Stimulated activated CD8-positive, alpha-beta memory T cell treated with anti-CD3 and anti-CD28 coated beads, Interleukin-15, amount 100 ng/mL, for 24 hours (primary cell): Measurements from ENCODE around the gene MUC4.
"Not testable (repeated sequence)": the region's sequence is repeated elsewhere in the genome, so short reads cannot be mapped to it uniquely, and the experiment has no call there.

Experiments
- DNase-seq: peaks from one replicate; pipeline ENCODE4 v3.0.0-alpha.2; 2020; ENCODE audit warnings: low read depth

The MUC4 gene

DNA sequence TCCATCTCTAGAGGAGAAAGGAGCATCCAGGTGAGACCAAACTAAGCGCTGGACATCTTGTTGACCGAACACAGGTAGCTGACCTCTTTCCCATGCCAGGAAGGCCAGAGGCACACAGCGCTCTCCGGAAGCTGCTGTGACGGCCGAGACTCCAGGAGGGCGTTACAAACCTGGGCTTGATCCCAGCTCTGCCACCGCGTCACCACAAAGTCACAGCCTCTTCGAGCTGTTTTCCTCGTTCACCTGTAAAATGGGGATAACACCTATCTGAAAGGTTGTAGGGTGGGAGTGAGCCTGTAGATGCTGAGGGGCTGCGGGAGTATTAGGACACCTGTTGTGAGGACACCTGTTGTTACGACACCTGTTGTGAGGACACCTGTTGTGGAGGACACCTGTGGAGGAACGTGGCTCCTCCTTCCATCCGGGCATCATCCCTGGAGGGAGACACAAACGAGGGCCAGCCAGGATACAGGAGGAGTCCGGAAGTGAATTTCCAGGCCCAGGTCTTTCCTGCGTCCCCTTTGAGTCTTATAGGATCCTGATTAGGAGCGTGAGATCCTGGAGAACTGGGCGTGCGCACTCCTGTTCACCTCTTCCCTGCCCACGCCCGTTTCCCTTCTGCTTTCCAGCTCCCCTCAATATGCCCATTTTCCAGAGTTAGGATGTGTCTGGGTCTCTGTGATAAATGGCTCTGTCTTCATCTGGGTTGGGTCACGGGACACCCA, 2.3 kb upstream of the MUC4 start:
- no peak for DNase-seq

- no peak for DNase-seq
These were observed 637 bp upstream of the MUC4 start for GRCh38 chr3:195812366-195812765.

DNA sequence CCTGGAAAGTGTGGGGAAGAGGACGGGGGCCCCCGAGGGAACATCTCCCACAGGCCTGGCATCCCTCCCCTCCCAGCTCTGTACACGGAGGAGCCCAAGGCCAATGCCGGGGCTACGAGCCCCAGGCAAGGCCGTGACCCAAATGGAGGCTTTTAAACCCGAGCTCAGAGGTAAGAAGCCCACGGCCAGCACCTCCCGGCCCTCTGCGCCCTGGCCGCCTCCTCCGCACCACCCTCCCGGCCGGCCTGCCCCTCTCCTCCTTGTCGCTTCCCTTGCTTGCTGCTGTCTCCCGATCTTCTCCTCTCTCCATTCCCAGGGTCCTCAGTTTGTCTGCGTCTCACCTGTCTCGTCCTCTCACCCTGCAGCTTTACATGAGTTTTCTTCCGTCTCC, 1.3 kb downstream of the MUC4 start:
- DNase-seq: no peak

- DNase-seq: no peak
These were observed 1.8 kb downstream of the MUC4 start for GRCh38 chr3:195809796-195810454.

- no peak for DNase-seq
These were observed 2.4 kb downstream of the MUC4 start for GRCh38 chr3:195809291-195809785.

- no peak for DNase-seq
These were observed 2.9 kb downstream of the MUC4 start for GRCh38 chr3:195808741-195809290.

DNA sequence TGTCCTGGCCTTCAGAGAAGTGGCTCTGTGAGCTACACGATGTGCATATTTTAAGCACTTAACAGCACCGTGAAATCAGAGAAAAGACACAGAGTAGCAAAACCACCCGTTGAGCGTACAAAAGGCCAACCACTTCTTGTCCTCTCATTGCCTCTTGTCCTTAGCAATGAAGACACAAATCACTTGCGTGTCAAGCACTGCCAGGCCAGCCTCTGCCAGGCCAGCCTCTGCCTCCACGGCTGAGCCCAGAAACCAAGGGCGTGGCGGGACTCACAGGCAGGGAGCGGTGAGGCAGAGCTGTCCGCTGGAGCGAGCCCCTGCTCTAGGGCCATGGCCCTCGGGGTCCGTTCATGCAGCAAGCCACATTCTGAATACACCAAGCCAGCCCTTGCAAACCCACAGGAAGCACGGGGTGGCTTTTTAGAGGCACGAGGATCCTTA, 4.0 kb downstream of the MUC4 start:
- no peak for DNase-seq

DNA sequence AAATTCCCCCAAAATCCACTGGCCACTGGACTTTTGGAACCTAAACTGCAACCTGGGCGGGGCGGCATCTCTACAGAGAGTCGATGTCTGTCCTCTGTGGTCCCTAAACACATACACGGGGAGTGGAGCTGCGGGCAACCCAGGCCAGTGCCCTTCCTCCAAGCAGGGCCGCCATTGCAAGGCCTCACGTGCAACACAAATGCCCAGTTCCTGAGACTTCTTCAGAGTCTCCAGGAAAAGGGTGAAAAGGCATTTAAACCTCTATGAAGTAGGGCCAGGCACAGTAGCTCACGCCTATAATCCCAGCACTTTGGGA, 4.9 kb downstream of the MUC4 start:
- DNase-seq: no peak

- no peak for DNase-seq
These were observed 5.4 kb downstream of the MUC4 start for GRCh38 chr3:195806211-195806915.

DNA sequence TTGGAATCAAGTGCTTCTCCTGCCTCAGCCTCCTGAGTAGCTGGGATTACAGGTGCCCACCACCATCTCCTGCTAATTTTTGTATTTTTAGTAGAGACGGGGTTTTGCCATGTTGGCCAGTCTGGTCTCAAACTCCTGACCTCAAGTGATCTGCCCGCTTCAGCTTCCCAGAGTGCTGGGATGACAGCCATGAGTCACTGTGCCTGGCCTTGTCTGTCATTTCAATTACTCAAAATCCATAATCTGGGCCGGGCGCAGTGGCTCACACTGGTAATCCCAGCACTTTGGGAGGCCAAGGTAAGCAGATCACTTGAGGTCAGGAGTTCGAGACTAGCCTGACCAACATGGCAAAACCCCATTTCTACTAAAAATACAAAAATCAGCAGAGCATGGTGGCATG, 6.1 kb downstream of the MUC4 start:
- not testable (repeated sequence) for DNase-seq

GRCh38 chr3:195805181-195805580, 6.5 kb downstream of the MUC4 start:
- DNase-seq: no peak

DNA sequence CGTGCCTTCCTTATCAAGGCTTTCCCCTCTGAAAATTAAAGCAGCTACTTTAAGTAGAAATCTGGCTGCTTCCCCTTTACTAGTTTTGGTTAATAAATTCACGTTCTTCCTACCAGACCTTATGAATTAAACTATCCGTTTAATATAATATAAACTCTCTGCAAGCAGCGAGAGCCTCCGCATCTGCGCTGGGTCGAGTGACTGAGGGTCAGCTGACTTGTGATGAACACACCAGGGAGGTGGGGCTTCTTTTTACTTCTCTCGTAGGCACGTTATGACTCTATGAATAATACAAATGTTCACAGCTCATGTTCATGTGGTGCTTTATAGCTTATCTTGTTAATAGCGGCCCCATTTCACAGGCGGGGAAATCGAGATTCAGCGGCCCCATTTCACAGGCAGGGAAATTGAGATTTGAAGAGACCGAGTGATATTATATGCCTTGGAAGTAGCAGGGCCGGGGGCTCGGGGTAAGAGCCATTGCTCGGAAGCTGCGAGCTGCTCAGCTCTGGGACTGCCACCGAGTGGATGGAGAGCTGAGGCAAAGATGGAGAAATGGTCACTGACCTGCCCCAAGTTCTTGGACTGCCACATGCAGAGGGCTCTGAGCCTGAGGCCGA, 8.3 kb downstream of the MUC4 start:
- no peak for DNase-seq

DNA sequence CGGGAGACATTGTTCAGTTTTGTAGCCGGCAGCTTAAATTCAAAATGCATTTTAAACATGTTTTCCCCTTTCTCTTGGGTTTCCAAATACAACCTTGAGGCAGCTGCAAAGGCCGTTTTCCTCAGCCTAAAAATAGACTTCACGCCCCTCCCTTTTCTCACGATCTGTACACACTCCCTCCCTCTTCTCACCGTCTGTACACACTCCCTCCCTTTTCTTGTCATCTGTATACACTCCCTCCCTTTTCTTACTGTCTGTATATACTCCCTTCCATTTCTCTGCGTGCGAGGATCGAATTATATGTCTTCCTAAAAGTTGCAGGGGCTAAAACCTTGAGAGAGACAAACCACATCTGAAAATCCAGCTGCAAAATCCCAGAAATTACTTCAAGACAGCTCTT, 8.9 kb downstream of the MUC4 start:
- DNase-seq: no peak

DNA sequence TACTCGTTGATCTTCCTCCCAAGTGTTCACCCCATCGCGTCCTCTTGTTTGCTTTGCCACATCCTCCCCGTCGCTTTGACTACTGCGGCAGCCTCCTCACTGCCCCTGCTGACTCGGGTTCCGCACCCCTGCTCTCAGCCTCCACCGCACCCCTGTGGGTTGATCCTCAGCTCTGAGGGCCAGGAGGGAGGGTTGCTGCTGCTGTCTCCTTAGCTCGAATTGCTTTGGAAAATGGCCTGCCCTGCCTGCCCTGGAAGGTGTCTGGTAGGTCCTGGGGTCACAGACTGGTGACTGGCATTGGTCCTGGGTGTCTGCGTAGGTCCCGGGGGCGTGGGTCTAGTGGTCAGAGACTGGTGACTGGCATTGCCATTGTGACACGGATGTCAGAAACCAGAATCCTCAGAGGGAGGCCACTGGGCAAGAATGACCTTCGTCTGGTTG, 9.4 kb downstream of the MUC4 start:
- no peak for DNase-seq

- no peak for DNase-seq
These were observed 10.2 kb downstream of the MUC4 start for GRCh38 chr3:195801251-195802183.

GRCh38 chr3:195800240-195800639, 11.5 kb downstream of the MUC4 start:
- no peak for DNase-seq

- DNase-seq: no peak
These were observed 14.9 kb downstream of the MUC4 start for GRCh38 chr3:195796795-195797194.

DNA sequence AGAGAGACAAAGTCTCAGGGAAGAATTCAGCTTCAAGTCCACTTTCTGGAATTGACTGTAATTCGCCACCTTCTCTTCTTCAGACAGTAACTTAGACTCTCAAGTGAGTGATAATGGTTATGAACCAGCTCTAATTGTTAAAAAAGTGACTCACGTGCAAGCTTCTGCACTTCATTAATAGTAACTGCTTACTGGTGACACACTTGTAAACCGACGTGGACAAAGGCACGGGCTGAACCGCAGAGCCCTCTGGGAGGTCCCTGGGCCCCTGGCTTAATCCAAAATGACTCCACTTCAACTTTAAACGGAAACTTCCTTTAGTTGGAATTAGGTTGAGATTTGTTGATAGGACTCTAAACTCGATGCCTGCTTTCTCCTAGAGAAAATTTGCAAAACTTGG, 17.0 kb downstream of the MUC4 start:
- DNase-seq: no peak

DNA sequence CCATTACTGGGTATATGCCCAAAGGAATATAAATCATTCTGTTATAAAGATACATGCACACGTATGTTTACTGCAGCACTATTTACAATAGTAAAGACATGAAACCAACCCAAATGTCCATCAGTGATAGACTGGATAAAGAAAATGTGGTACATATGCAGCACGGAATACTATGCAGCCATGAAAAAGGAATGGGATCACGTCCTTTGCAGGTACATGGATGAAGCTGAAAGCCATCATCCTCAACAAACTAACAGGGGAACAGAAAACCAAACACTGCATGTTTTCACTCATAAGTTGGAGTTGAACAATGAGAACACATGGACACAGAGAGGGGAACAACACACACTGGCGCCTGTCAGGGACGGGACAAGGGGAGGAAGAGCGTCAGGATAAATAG, 19.1 kb downstream of the MUC4 start:
- not testable (repeated sequence) for DNase-seq

GRCh38 chr3:195790901-195791300, 20.8 kb downstream of the MUC4 start:
- no peak for DNase-seq
